K562 (cell line): ENCODE measurements around the gene NRARP. TPM values are rescaled to one million over a fixed set of nuclear protein-coding genes. Genes with fewer than 3 reads are reported as not detected.

Experiments used
- E2F1 ChIP-seq: sonication (generic); formaldehyde crosslinking; IDR thresholded peaks from 2 replicates; pipeline ENCODE4 v1.8.1; 2023; ENCODE audit warnings: mild to moderate bottlenecking, missing genetic modification reagents, moderate library complexity
- E2F3 ChIP-seq: fragments of 250-450 bp; sonication (Bioruptor Pico); IDR thresholded peaks from 2 replicates; pipeline ENCODE4 v1.4.0; 2020; ENCODE audit warnings: mild to moderate bottlenecking
- EGR1 ChIP-seq: fragments of 450-650 bp; conservative IDR thresholded peaks from 2 replicates; pipeline ENCODE4 v1.6.1; 2017; ENCODE audit warnings: mild to moderate bottlenecking
- ELF2 ChIP-seq: fragments of 250-450 bp; sonication (Bioruptor Pico); IDR thresholded peaks from 2 replicates; pipeline ENCODE4 v1.5.0; 2021; ENCODE audit warnings: mild to moderate bottlenecking
- FIP1L1 ChIP-seq: fragments of 200-400 bp; formaldehyde crosslinking; IDR thresholded peaks from 2 replicates; pipeline ENCODE4 v1.6.1; 2018; ENCODE audit warnings: mild to moderate bottlenecking, low read depth, low read length; ENCODE audit not compliant: poor library complexity, severe bottlenecking
- GABPB1 ChIP-seq: sonication (generic); formaldehyde crosslinking; IDR thresholded peaks from 2 replicates; pipeline ENCODE4 v1.8.0; 2022; ENCODE audit warnings: mild to moderate bottlenecking, missing genetic modification reagents
- GTF2E2 ChIP-seq: fragments of 200-800 bp; sonication (Bioruptor generic); IDR thresholded peaks from 2 replicates; pipeline ENCODE4 v1.6.1; 2016; ENCODE audit warnings: missing genetic modification characterization, missing compliant biosample characterization
- HMGN3 ChIP-seq: IDR thresholded peaks from 2 replicates; pipeline ENCODE4 v1.6.1; 2011; ENCODE audit warnings: borderline replicate concordance, low read depth, mild to moderate bottlenecking, mixed read lengths, low read length; ENCODE audit not compliant: insufficient read length; ENCODE audit errors: extremely low read depth
- KAT7 ChIP-seq: sonication (generic); formaldehyde crosslinking; IDR thresholded peaks from 2 replicates; pipeline ENCODE4 v1.8.0; 2022; ENCODE audit warnings: missing genetic modification reagents, mild to moderate bottlenecking, borderline replicate concordance
- KDM5B ChIP-seq: fragments of 200-600 bp; sonication (generic); IDR thresholded peaks from 2 replicates; pipeline ENCODE4 v1.6.1; 2012; ENCODE audit warnings: low read depth, mild to moderate bottlenecking, moderate library complexity, low read length, control low read depth, inconsistent platforms; ENCODE audit not compliant: insufficient replicate concordance
- MECOM ChIP-seq: fragments of 250-450 bp; sonication (Bioruptor Pico); IDR thresholded peaks from 2 replicates; pipeline ENCODE4 v1.8.0; 2022; ENCODE audit warnings: inconsistent platforms
- MTA3 ChIP-seq: fragments of 450-650 bp; formaldehyde crosslinking; IDR thresholded peaks from 2 replicates; pipeline ENCODE4 v1.6.1; 2017; ENCODE audit warnings: mild to moderate bottlenecking, borderline replicate concordance
- NFYB ChIP-seq: IDR thresholded peaks from 2 replicates; pipeline ENCODE4 v1.6.1; 2011; ENCODE audit warnings: mild to moderate bottlenecking, moderate library complexity; ENCODE audit not compliant: insufficient read length; ENCODE audit errors: extremely low read depth
- NONO ChIP-seq, 2 experiments: fragments of 200-400 bp in 1 of 2; fragments of 450-650 bp in 1 of 2; formaldehyde crosslinking in 1 of 2; IDR thresholded peaks; 2 replicates each; pipeline ENCODE4 v1.6.1; 2017; ENCODE audit warnings: low read depth in 2 of 2, mild to moderate bottlenecking in 2 of 2, moderate library complexity in 2 of 2, low read length in 1 of 2
- NUFIP1 ChIP-seq: fragments of 450-650 bp; IDR thresholded peaks from 2 replicates; pipeline ENCODE4 v1.6.1; 2018; ENCODE audit not compliant: partially characterized antibody
- POLR2G ChIP-seq: fragments of 200-400 bp; formaldehyde crosslinking; IDR thresholded peaks from 2 replicates; pipeline ENCODE4 v1.6.1; 2017; ENCODE audit warnings: low read depth, mild to moderate bottlenecking, antibody characterized with exemption, low read length, moderate library complexity
- PRPF4 ChIP-seq: fragments of 200-400 bp; formaldehyde crosslinking; IDR thresholded peaks from one replicate; pipeline ENCODE4 v1.6.1; 2017; ENCODE audit warnings: low read length, low read depth, mild to moderate bottlenecking; ENCODE audit not compliant: insufficient read depth, poor library complexity, severe bottlenecking
- RNF219 ChIP-seq: fragments of 250-450 bp; sonication (Bioruptor Pico); IDR thresholded peaks from 2 replicates; pipeline ENCODE4 v1.5.0; 2022; ENCODE audit warnings: mild to moderate bottlenecking
- SP1 ChIP-seq: sonication (generic); formaldehyde crosslinking; IDR thresholded peaks from 2 replicates; pipeline ENCODE4 v1.8.1; 2022; ENCODE audit warnings: mild to moderate bottlenecking, missing genetic modification reagents
- ZFP36 ChIP-seq: fragments of 150-350 bp; IDR thresholded peaks from 2 replicates; pipeline ENCODE4 v1.6.1; 2018; ENCODE audit warnings: low read length, low read depth; ENCODE audit not compliant: partially characterized antibody
- ZNF224 ChIP-seq: sonication (generic); formaldehyde crosslinking; IDR thresholded peaks from 2 replicates; pipeline ENCODE4 v1.8.0; 2022; ENCODE audit warnings: mild to moderate bottlenecking, missing genetic modification reagents
- ZNF584 ChIP-seq: fragments of 200-800 bp; sonication (Bioruptor generic); IDR thresholded peaks from 2 replicates; pipeline ENCODE4 v1.6.1; 2016; ENCODE audit warnings: low read depth, mild to moderate bottlenecking, missing genetic modification characterization, missing compliant biosample characterization
- polyA plus RNA-seq, 8 experiments: library from polyadenylated mRNA; depleted of rRNA in 4 of 8; stranded (reverse) in 5 of 8; unstranded in 3 of 8; fragments of >200 nt; fragmentation: Nextera tagmentation in 2 of 8; fragmentation: Illumina TruSeq in 1 of 8; extraction: Ambion mirVana in 2 of 8; extraction: Trizol in 1 of 8; gene quantifications; 2 replicates each; pipeline versions ENCODE4 v1.2.1 to v1.2.3, GENCODE V29; 2011 to 2014; ENCODE audit warnings: inconsistent platforms in 1 of 8, missing spikeins in 1 of 8
- total RNA-seq, 7 experiments: library from RNA; depleted of rRNA in 6 of 7; stranded (reverse); fragments of >200 nt in 6 of 7; fragmentation: Illumina TruSeq in 2 of 7; extraction: Trizol in 2 of 7; gene quantifications; 2 replicates each; pipeline versions ENCODE4 v1.2.1 to v1.2.3, GENCODE V29; 2011 to 2021; ENCODE audit warnings: low replicate concordance in 1 of 7

Gene NRARP
- total and polyA plus RNA-seq, 9 of the 15 experiments (the other 6 are each of a cell fraction or from before 2014, with no cell fraction given) = 2.0 to 24.5 (median 7.2) TPM; not detected in 2

GRCh38 chr9:137316012-137316981 is 14.2 kb upstream of the NRARP start (continued):
- TF ChIP-seq E2F1 (CRISPR knock-in tag) (peak; percentile 67; the same call in 1 of the 2 replicates), ZFP36 (peak; percentile 95), NFYB (peak; percentile 31), KAT7 (0 out of 2 replicates have a peak, but pooled peaks have one; percentile 45), EGR1 (peak; percentile 28), KDM5B (peak; percentile 16), FIP1L1 (peak; percentile 58), MECOM (CRISPR knock-in tag) (no peak), NONO (IDR thresholded peaks at IDR 0.05; ENCODE audit: low read depth in 2 of 2, low read length in 1 of 2) (peak in 1 of 2 experiments; percentile 68; a peak in 2 of 4 replicates), NUFIP1 (no peak), ZNF584 (CRISPR knock-in tag) (no peak), SP1 (0 out of 2 replicates have a peak, but pooled peaks have one; percentile 49), HMGN3 (peak; percentile 47), POLR2G (peak; percentile 81), PRPF4 (peak; percentile 81), ZNF224 (CRISPR knock-in tag) (0 out of 2 replicates have a peak, but pooled peaks have one; percentile 49), ELF2 (CRISPR knock-in tag) (no peak), MTA3 (peak; percentile 70), E2F3 (CRISPR knock-in tag) (peak; percentile 58; the same call in 1 of the 2 replicates), RNF219 (CRISPR knock-in tag) (no peak), GABPB1 (CRISPR knock-in tag) (no peak), GTF2E2 (tag) (0 out of 2 replicates have a peak, but pooled peaks have one; percentile 54)
